RWPE1 (cell line): ENCODE data around the gene CCDC73.

Experiments used
- CTCF ChIA-PET: fragments of 350-600 bp; sonication (Branson Sonifier 250); formaldehyde crosslinking; extraction: SDS; loops from one replicate; lab custom pipeline; 2021; lab: Yijun Ruan, JAX
- POLR2A ChIA-PET: fragments of 400-600 bp; formaldehyde crosslinking; extraction: SDS; loops from one replicate; lab custom pipeline; 2020; ENCODE audit warnings: antibody characterized with exemption; ENCODE audit not compliant: low non-redundant PET; lab: Yijun Ruan, JAX
- DNase-seq: peaks from one replicate; pipeline ENCODE4 v3.0.0; 2012; ENCODE audit warnings: low spot score
- H3K27ac ChIP-seq: fragments of 450-650 bp; 2 replicates; pipeline ENCODE4 v1.5.1; 2017
- CTCF ChIP-seq: fragments of 450-650 bp; conservative IDR thresholded peaks from 2 replicates; pipeline ENCODE4 v1.5.1; 2017; ENCODE audit warnings: low read depth, mild to moderate bottlenecking

CCDC73 gene

GRCh38 chr11:32833921-32834320 is 39.5 kb upstream of the CCDC73 start:
- no peak overlapping the region for H3K27ac ChIP-seq
- DNase-seq = no peak
- CTCF ChIA-PET = no interaction called here
- no peak for TF ChIP-seq CTCF
- POLR2A ChIA-PET = no interaction called here

- DNase-seq = no peak
- H3K27ac ChIP-seq = no peak overlapping the region
- ChIA-PET POLR2A (interaction anchor here (1.0 kb wide), 1 partner anchor 61 kb away, joined by 4 read pairs; the partner anchor contains the start of gene QSER1), CTCF (interaction anchor here (0.6 to 1.3 kb wide), 2 partner anchors 22 to 397 kb away, joined by 3 to 8 read pairs; no protein-coding TSS in a partner anchor)
- TF ChIP-seq CTCF = no peak
These were observed 36.8 kb upstream of the CCDC73 start for GRCh38 chr11:32831221-32831620.

GRCh38 chr11:32830796-32831195 is 36.3 kb upstream of the CCDC73 start:
- ChIA-PET POLR2A (interaction anchor here (1.0 kb wide), 1 partner anchor 61 kb away, joined by 4 read pairs; the partner anchor contains the start of gene QSER1), CTCF (interaction anchor here (0.6 to 1.3 kb wide), 3 partner anchors 22 to 397 kb away, joined by 3 to 8 read pairs (median 3); no protein-coding TSS in a partner anchor)
- no peak overlapping the region for H3K27ac ChIP-seq
- no peak for DNase-seq
- no peak for TF ChIP-seq CTCF

- H3K27ac ChIP-seq = peak overlapping the region; percentile 51
- no peak for TF ChIP-seq CTCF
- POLR2A ChIA-PET = interaction anchor here (1.0 kb wide), 1 partner anchor 62 kb away, joined by 4 read pairs; the partner anchor contains the start of gene QSER1
- peak; percentile 49 for DNase-seq
- CTCF ChIA-PET = interaction anchor here (0.6 to 1.3 kb wide), 2 partner anchors 21 to 230 kb away, joined by 3 to 8 read pairs; no protein-coding TSS in a partner anchor
These were observed 35.9 kb upstream of the CCDC73 start for GRCh38 chr11:32830413-32830738.

GRCh38 chr11:32829680-32830412 is 35.4 kb upstream of the CCDC73 start, which contains the start of gene PRRG4:
TSS of gene PRRG4 (plus strand) at chr11:32829927. CDS start at chr11:32830530, 603 bp downstream.
- peak within 1 kb of the TSS; percentile 51 for H3K27ac ChIP-seq
- no peak for TF ChIP-seq CTCF
- CTCF ChIA-PET = interaction anchor here (0.6 to 1.3 kb wide), 2 partner anchors 21 to 231 kb away, joined by 3 to 8 read pairs; no protein-coding TSS in a partner anchor
- POLR2A ChIA-PET = interaction anchor here (1.0 kb wide), 1 partner anchor 62 kb away, joined by 4 read pairs; the partner anchor contains the start of gene QSER1
- DNase-seq = peak; percentile 77

- peak overlapping the region; percentile 51 for H3K27ac ChIP-seq
- POLR2A ChIA-PET = no interaction called here
These were observed 34.8 kb upstream of the CCDC73 start for GRCh38 chr11:32829157-32829679.

More at GRCh38 chr11:32829157-32829679, 34.8 kb upstream of the CCDC73 start:
- CTCF ChIA-PET = interaction anchor here (0.9 kb wide), 1 partner anchor 22 kb away, joined by 4 read pairs; no protein-coding TSS in a partner anchor
- no peak for TF ChIP-seq CTCF
- no peak for DNase-seq
